B cell (primary cell): Measurements from ENCODE around the gene NUP214.

Source experiments
- EZH2 ChIP-seq: IDR thresholded peaks from 2 replicates; pipeline ENCODE4 v1.6.1; 2012; ENCODE audit warnings: borderline replicate concordance, low read depth, mild to moderate bottlenecking, moderate library complexity, low read length; ENCODE audit not compliant: insufficient read depth, poor library complexity, severe bottlenecking
- TF ChIP-seq, protein P1 (sequence below): fragments of 200-600 bp; IDR thresholded peaks from one replicate; pipeline ENCODE4 v1.8.0; 2022; ENCODE audit warnings: antibody characterized with exemption, mild to moderate bottlenecking

DNA sequence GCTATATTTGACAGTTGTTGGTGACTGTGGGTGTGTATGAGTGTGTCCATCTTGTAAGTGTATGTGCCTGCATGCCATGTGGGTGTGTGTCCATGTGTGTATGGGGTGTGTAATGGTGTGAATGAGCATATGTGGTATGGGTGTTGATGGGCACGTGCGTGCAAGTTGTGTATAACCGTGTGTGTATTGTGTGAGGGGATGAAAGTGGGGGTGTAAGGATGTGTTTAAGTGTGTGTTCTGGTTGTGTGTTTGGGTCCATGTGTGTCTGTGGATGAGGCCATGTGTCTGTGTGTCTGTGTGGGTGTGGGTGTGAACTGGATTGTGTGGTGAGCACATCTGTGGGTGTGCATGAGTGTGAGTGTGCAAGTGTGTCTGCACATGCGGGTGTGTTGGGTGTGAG, 156.8 kb downstream of the NUP214 start:
- TF ChIP-seq, protein P1, sequence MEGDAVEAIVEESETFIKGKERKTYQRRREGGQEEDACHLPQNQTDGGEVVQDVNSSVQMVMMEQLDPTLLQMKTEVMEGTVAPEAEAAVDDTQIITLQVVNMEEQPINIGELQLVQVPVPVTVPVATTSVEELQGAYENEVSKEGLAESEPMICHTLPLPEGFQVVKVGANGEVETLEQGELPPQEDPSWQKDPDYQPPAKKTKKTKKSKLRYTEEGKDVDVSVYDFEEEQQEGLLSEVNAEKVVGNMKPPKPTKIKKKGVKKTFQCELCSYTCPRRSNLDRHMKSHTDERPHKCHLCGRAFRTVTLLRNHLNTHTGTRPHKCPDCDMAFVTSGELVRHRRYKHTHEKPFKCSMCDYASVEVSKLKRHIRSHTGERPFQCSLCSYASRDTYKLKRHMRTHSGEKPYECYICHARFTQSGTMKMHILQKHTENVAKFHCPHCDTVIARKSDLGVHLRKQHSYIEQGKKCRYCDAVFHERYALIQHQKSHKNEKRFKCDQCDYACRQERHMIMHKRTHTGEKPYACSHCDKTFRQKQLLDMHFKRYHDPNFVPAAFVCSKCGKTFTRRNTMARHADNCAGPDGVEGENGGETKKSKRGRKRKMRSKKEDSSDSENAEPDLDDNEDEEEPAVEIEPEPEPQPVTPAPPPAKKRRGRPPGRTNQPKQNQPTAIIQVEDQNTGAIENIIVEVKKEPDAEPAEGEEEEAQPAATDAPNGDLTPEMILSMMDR = no peak
- no peak for TF ChIP-seq EZH2
